Type B pancreatic cell (in vitro differentiated cells): ENCODE data around the gene NPTN. TPM values are rescaled to one million over a fixed set of nuclear protein-coding genes. Genes with fewer than 3 reads are reported as not detected.

ENCODE experiments used
- DNase-seq: peaks from one replicate; pipeline ENCODE4 v3.0.0; 2021; ENCODE audit warnings: mixed read lengths; ENCODE audit not compliant: unreplicated experiment; ENCODE audit errors: extremely low spot score
- H3K27ac Mint-ChIP-seq: 2 replicates; pipeline ENCODE4 v1.8.0; 2021; ENCODE audit warnings: mild to moderate bottlenecking, mixed read lengths
- H3K27me3 Mint-ChIP-seq: 2 replicates; pipeline ENCODE4 v1.8.0; 2021; ENCODE audit warnings: mixed read lengths
- H3K36me3 Mint-ChIP-seq: 2 replicates; pipeline ENCODE4 v1.8.0; 2021; ENCODE audit warnings: mixed read lengths
- H3K4me1 Mint-ChIP-seq: one replicate; pipeline ENCODE4 v1.8.0; 2021; ENCODE audit warnings: mixed read lengths; ENCODE audit not compliant: unreplicated experiment
- H3K4me3 Mint-ChIP-seq: 2 replicates; pipeline ENCODE4 v1.8.0; 2021; ENCODE audit warnings: mild to moderate bottlenecking, mixed read lengths
- H3K9me3 Mint-ChIP-seq: 2 replicates; pipeline ENCODE4 v1.8.0; 2021; ENCODE audit warnings: mixed read lengths
- long read RNA-seq: library from polyadenylated mRNA; unstranded; transcript quantifications from one replicate; pipeline ENCODE4 v2.0.0, GENCODE V29; 2020
- total RNA-seq: library from RNA; stranded (reverse); gene quantifications from 2 replicates; pipeline ENCODE4 v1.2.1, GENCODE V29; 2021; ENCODE audit warnings: low replicate concordance
- TF ChIP-seq, protein P1 (sequence below): fragments of 200-600 bp; sonication (generic); conservative IDR thresholded peaks from 2 replicates; pipeline ENCODE4 v1.5.0; 2021; ENCODE audit warnings: antibody characterized with exemption, mild to moderate bottlenecking

Gene NPTN
- 89.6 and 98.6 TPM in 2 replicates for total RNA-seq
- long read RNA-seq, partial matches to known transcripts = 2 of 5 reads
- long read RNA-seq, other reads (novel, unspliced or antisense) = 1 of 5 reads

DNA sequence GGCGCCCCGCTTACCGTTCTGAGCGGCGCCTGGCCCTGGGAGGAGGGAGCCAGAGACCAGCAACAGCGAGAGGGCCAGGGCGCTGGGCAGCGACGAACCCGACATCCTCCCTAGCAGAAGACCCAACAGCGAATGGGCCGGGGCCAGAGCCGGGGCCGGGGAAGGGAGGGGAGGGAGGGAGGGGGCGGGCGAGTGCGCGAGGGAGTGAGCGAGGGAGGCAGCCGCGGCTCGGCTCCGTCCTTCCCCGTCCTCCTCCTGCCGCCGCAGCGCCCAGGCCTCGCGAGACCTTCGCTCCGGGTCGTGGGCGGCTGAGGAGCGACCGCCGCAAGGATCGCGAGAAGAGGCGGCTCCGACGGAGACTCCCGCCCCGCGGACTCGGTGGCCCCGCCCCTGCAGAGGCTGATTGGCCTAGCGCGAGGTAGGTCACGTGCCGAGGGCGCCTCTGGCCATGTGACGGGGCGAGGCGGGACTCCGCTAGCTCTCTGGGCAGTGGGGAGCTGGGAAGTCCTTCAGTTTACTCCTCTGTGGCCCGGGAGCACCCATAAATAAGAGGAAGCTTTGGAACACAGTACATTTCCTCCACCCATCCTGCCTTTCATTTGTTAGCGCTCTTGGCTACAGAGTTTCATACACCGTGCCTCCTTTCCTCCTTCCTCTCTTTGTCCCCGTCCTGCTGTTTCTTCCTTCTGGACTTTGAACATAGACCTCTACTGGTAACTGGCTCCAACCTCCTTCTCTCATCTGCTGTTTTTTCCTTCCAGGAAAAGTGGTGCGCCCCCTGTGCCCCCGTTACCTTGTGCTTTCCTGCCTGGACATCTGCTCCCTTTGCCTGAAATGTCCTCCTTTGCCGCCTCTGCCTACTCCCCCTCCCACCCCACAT, at the start of gene NPTN:
TSS of gene NPTN (minus strand) at position 279 of the 880 bp plus-strand sequence. CDS start at position 105, 174 bp downstream.
- H3K36me3 Mint-ChIP-seq = no peaks in the 10 kb centered on the region
- H3K4me3 Mint-ChIP-seq = peak within 1 kb of the TSS; percentile 96
- TF ChIP-seq, protein P1, sequence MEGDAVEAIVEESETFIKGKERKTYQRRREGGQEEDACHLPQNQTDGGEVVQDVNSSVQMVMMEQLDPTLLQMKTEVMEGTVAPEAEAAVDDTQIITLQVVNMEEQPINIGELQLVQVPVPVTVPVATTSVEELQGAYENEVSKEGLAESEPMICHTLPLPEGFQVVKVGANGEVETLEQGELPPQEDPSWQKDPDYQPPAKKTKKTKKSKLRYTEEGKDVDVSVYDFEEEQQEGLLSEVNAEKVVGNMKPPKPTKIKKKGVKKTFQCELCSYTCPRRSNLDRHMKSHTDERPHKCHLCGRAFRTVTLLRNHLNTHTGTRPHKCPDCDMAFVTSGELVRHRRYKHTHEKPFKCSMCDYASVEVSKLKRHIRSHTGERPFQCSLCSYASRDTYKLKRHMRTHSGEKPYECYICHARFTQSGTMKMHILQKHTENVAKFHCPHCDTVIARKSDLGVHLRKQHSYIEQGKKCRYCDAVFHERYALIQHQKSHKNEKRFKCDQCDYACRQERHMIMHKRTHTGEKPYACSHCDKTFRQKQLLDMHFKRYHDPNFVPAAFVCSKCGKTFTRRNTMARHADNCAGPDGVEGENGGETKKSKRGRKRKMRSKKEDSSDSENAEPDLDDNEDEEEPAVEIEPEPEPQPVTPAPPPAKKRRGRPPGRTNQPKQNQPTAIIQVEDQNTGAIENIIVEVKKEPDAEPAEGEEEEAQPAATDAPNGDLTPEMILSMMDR = no peak
- H3K27me3 Mint-ChIP-seq = peaks cover 3% of the 10 kb centered on the region
- no peaks in the 10 kb centered on the region for H3K9me3 Mint-ChIP-seq
- H3K4me1 Mint-ChIP-seq = peaks cover 36% of the 10 kb centered on the region
- DNase-seq = peak; percentile 99
- peak within 1 kb of the TSS; percentile 73 for H3K27ac Mint-ChIP-seq

DNA sequence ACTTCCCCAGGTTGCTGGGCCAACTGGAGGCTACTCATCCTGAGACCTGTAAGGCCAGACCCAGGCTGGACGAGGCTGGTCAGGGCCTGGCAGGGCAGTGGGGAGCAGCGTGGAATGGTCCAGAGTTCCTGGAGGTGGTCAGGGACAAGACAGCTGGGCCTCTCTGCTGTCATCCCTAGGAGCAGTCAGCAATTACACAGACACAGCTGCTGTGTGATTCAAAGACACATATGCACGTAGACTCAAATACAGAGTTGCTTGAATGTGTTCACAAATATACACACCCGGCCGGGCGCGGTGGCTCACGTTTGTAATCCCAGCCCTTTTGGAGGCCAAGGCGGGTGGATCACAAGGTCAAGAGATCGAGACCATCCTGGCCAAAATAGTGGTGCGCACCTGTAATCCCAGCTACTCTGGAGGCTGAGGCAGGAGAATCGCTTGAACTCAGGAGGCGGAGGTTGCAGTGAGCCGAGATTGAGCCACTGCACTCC, 49.5 kb upstream of the NPTN start:
- H3K4me3 Mint-ChIP-seq = peak overlapping the region; percentile 96
- peaks cover 23% of the 10 kb centered on the region for H3K4me1 Mint-ChIP-seq
- peak overlapping the region; percentile 93 for H3K27ac Mint-ChIP-seq
- TF ChIP-seq, protein P1 = no peak
- peak; percentile 53 for DNase-seq
- H3K27me3 Mint-ChIP-seq = no peaks in the 10 kb centered on the region
- H3K36me3 Mint-ChIP-seq = no peaks in the 10 kb centered on the region
- no peaks in the 10 kb centered on the region for H3K9me3 Mint-ChIP-seq

DNA sequence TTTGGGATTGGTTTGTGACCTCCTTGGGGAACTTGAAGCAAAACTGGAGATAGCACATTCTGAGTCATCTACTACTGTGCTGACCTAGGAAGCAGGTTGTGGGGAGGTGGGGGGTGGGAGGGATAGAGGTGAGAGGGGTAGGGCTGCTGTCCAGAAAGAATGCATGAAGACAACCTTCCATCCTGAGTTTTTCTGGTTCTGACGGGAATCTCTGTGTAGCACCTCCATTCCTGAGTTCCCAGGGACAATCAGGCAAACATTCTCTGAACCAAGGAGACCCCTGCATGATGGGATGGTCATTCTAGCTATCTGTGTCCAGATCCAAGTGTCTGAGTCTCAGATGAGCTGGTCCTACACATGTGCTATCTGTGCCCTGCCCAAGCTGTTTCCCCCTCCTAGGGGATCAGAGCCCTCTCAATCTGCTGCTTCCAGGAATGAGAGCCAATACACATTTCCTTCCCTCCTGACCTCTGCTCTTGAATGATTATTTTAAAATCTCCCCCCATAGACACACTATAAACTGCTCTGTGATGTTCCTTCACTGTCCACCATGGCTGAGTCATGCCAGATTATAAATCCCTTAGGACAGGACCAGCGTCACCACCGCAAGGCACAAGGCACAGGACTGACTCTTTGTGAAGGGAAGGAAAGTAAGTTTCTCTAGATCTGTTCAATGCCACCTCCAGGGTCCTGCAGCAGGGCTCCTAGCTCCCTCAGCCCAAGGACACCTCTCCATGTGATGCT, 48.8 kb upstream of the NPTN start:
- no peaks in the 10 kb centered on the region for H3K27me3 Mint-ChIP-seq
- peaks cover 22% of the 10 kb centered on the region for H3K4me1 Mint-ChIP-seq
- TF ChIP-seq, protein P1 = no peak

DNA sequence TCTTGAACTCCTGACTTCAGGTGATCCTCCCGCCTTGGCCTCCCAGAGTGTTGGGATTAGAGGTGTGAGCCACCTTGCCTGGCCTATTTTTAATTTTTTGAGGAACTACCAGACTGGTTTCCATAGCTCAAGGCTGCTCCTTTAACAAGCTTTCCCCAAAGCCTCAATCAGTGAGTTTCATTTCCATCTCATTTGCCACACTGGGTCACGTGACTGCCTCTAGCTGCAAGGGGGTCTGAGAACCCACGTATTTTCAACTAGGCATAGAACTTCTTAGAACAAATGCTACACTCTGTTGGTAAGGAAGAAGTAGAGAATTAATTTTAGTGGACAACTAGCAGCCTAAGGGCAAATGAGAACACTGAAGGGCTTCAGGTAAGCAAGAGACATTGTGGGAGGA, 47.9 kb upstream of the NPTN start:
- Mint-ChIP-seq H3K27me3 (no peaks in the 10 kb centered on the region), H3K4me1 (peaks cover 14% of the 10 kb centered on the region), H3K4me3 (peak overlapping the region; percentile 70), H3K36me3 (no peaks in the 10 kb centered on the region), H3K9me3 (no peaks in the 10 kb centered on the region), H3K27ac (peak overlapping the region; percentile 7)
- TF ChIP-seq, protein P1 = no peak
- no peak for DNase-seq

More for the DNA sequence above, 48.8 kb upstream of the NPTN start:
- Mint-ChIP-seq H3K4me3 (no peak overlapping the region), H3K36me3 (no peaks in the 10 kb centered on the region), H3K9me3 (no peaks in the 10 kb centered on the region), H3K27ac (no peak overlapping the region)
- no peak for DNase-seq

DNA sequence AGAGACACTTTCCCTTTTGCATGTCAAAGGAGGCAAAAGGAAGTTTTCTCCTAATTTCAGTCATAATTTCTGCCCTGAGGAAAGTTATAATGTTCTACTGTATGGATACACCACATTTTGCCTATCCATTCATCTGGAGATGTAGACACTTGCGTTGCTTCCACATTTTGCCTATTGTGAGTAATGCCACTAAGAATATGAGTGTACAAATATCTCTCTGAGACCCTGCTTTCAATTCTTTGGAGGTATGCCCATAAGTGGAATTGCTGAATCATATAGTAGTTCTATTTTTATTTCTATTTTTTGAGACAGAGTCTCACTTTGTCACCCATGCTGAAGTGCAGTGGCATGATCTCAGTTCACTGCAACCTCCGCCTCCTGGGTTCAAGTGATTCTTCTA, 47.4 kb upstream of the NPTN start:
- TF ChIP-seq, protein P1 = no peak
- Mint-ChIP-seq H3K36me3 (no peaks in the 10 kb centered on the region), H3K9me3 (no peaks in the 10 kb centered on the region), H3K27ac (no peak overlapping the region), H3K27me3 (no peaks in the 10 kb centered on the region), H3K4me1 (peaks cover 9% of the 10 kb centered on the region), H3K4me3 (no peak overlapping the region)
- DNase-seq = no peak
